Measurements from ENCODE around the gene PCDH9.

- TF ChIP-seq EZH2 (IDR thresholded peaks at IDR 0.05; ENCODE audit: low read depth, unreplicated experiment) (no peak), CTCF (conservative IDR thresholded peaks at IDR 0.05; ENCODE audit: low read depth in 2 of 2) (no peak), REST (IDR thresholded peaks at IDR 0.05; ENCODE audit: unreplicated experiment) (no peak), CREB1 (CRISPR knock-in tag; IDR thresholded peaks at IDR 0.05; ENCODE audit: low read depth) (no peak), POLR2AphosphoS5 (IDR thresholded peaks at IDR 0.05; ENCODE audit: low read depth) (no peak), EZH2phosphoT487 (IDR thresholded peaks at IDR 0.05; ENCODE audit: unreplicated experiment) (no peak), ZNF331 (CRISPR knock-in tag; IDR thresholded peaks at IDR 0.05; ENCODE audit: low read depth) (no peak), NANOG (IDR thresholded peaks at IDR 0.05; ENCODE audit: borderline replicate concordance) (no peak), ZNF114 (CRISPR knock-in tag; IDR thresholded peaks at IDR 0.05) (no peak), ZNF462 (CRISPR knock-in tag; IDR thresholded peaks at IDR 0.05) (no peak)
These were observed 880.2 kb downstream of the PCDH9 start for GRCh38 chr13:66349966-66350365.

Data from GM23338 (cell line).